ENCODE measurements around the gene PCDHGA1. TPM values are rescaled to one million over a fixed set of nuclear protein-coding genes. Genes with fewer than 3 reads are reported as not detected.

The PCDHGA1 gene
- polyA plus RNA-seq, 3 donors = not detected

DNA sequence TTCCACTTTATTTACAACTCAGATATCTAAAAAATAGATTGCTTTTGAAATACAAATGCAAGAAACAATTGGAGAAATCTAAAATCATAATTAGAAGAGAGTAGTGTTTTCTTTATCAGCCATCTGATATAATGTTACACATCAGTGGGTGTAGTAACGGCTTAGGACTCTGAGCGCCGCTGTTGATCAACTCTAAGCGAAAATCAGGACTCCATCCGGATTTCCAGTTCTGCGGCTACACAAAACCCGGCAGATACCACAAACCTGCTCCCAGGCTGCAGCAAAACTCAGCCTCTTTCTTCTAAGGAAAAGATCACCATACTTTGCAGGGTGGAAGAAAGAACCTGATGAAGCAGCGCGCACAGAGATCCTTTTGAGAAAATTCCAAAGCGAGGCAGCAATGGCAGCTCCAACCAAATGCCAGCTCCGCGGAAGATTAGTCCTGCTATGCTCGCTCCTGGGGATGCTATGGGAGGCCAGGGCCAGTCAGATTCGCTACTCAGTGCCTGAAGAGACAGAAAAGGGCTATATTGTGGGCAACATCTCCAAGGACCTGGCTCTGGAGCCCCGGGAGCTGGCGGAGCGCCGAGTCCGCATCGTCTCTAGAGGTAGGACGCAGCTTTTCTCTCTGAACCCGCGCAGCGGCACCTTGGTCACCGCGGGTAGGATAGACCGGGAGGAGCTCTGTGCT is 72.4 kb downstream of the PCDHGA1 start, which contains the start of gene PCDHGA9:
PCDHGA9 (plus strand) TSS at position 226 of the 691 bp plus-strand sequence; CDS start at position 401, 175 bp downstream.
- intact Hi-C loops (cut with micrococcal nuclease) = no loop called here
- TF ChIP-seq, protein P1, sequence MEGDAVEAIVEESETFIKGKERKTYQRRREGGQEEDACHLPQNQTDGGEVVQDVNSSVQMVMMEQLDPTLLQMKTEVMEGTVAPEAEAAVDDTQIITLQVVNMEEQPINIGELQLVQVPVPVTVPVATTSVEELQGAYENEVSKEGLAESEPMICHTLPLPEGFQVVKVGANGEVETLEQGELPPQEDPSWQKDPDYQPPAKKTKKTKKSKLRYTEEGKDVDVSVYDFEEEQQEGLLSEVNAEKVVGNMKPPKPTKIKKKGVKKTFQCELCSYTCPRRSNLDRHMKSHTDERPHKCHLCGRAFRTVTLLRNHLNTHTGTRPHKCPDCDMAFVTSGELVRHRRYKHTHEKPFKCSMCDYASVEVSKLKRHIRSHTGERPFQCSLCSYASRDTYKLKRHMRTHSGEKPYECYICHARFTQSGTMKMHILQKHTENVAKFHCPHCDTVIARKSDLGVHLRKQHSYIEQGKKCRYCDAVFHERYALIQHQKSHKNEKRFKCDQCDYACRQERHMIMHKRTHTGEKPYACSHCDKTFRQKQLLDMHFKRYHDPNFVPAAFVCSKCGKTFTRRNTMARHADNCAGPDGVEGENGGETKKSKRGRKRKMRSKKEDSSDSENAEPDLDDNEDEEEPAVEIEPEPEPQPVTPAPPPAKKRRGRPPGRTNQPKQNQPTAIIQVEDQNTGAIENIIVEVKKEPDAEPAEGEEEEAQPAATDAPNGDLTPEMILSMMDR (IDR thresholded peaks at IDR 0.05) = peak; percentile 70
- peak within 1 kb of the TSS; percentile 61 to 82 for H3K4me3 Mint-ChIP-seq
- Histone ChIP-seq H3K4me3 (replicated peaks in 1 of 3; ENCODE audit: low read depth in 2 of 3, low read length in 3 of 3) (no peak within 1 kb of the TSS), H3K27ac (ENCODE audit: low read depth in 1 of 2, low read length in 2 of 2) (no peak within 1 kb of the TSS), H4K20me1 (ENCODE audit: insufficient read depth, low read length) (no peaks in the 10 kb centered on the region), H3K4me2 (replicated peaks; ENCODE audit: extremely low read depth, low read length, poor library complexity, severe bottlenecking) (peak within 1 kb of the TSS; percentile 4), H3K9me3 (replicated peaks in 1 of 2; ENCODE audit: control insufficient read depth in 1 of 2, insufficient read depth in 1 of 2, low read length in 2 of 2) (peaks cover 35 to 67% of the 10 kb centered on the region in 2 donors), H3K9ac (ENCODE audit: insufficient read depth, low read length, poor library complexity, severe bottlenecking) (no peak within 1 kb of the TSS), H3K27me3 (ENCODE audit: control insufficient read depth in 2 of 2, insufficient read depth in 2 of 2, low read length in 2 of 2) (peaks cover 67 to 95% of the 10 kb centered on the region in 2 donors), H2AFZ (ENCODE audit: insufficient read depth, low read depth, low read length, poor library complexity, severe bottlenecking) (peak within 1 kb of the TSS; percentile 17), H3K79me2 (ENCODE audit: insufficient read depth, low read length) (no peaks in the 10 kb centered on the region), H3K36me3 (replicated peaks in 1 of 2; ENCODE audit: control insufficient read depth in 1 of 2, insufficient read depth in 2 of 2, low read length in 2 of 2) (no peaks in the 10 kb centered on the region), H3K4me1 (ENCODE audit: control insufficient read depth in 1 of 2, insufficient read depth in 2 of 2, low read length in 2 of 2) (peaks cover 0 to 3% of the 10 kb centered on the region in 2 donors)
- peaks cover 26 to 70% (median 55%) of the 10 kb centered on the region in 7 donors for H3K9me3 Mint-ChIP-seq
- H3K27me3 Mint-ChIP-seq (ENCODE audit: low read depth in 3 of 3) = peaks cover 66 to 85% (median 83%) of the 10 kb centered on the region in 3 donors
- peak in 1 of 3 donors; percentile 8 for DNase-seq
- H3K27ac Mint-ChIP-seq = peak within 1 kb of the TSS in 1 of 7 donors; percentile 24
- H3K36me3 Mint-ChIP-seq = peaks cover 10 to 11% of the 10 kb centered on the region in 2 donors
- 17% methylated on average over 25 of the region's 27 CpGs for WGBS (ENCODE audit: insufficient coverage)
- H3K4me1 Mint-ChIP-seq = peaks cover 9% of the 10 kb centered on the region

DNA sequence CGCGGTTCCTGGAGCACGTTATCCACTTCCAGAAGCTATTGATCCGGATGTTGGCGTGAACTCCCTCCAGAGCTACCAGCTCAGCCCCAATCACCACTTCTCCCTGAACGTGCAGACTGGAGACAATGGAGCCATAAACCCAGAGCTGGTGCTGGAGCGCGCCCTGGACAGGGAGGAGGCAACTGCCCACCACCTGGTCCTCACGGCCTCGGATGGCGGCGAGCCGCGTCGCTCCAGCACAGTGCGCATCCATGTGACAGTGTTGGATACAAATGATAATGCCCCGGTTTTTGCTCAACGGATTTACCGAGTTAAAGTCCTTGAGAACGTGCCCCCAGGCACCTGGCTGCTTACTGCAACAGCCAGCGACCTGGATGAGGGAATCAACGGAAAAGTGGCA is 73.1 kb downstream of the PCDHGA1 start:
- Histone ChIP-seq H3K9me3 (replicated peaks in 1 of 2; ENCODE audit: control insufficient read depth in 1 of 2, insufficient read depth in 1 of 2, low read length in 2 of 2) (peaks cover 38 to 71% of the 10 kb centered on the region in 2 donors), H3K36me3 (replicated peaks in 1 of 2; ENCODE audit: control insufficient read depth in 1 of 2, insufficient read depth in 2 of 2, low read length in 2 of 2) (no peaks in the 10 kb centered on the region), H3K4me1 (ENCODE audit: control insufficient read depth in 1 of 2, insufficient read depth in 2 of 2, low read length in 2 of 2) (peaks cover 3 to 6% of the 10 kb centered on the region in 2 donors), H3K27ac (ENCODE audit: low read depth in 1 of 2, low read length in 2 of 2) (no peak overlapping the region), H3K79me2 (ENCODE audit: insufficient read depth, low read length) (no peaks in the 10 kb centered on the region), H3K9ac (ENCODE audit: insufficient read depth, low read length, poor library complexity, severe bottlenecking) (no peak overlapping the region), H3K4me2 (replicated peaks; ENCODE audit: extremely low read depth, low read length, poor library complexity, severe bottlenecking) (no peak overlapping the region), H3K4me3 (replicated peaks in 1 of 3; ENCODE audit: low read depth in 2 of 3, low read length in 3 of 3) (no peak overlapping the region), H4K20me1 (ENCODE audit: insufficient read depth, low read length) (no peaks in the 10 kb centered on the region), H3K27me3 (ENCODE audit: control insufficient read depth in 2 of 2, insufficient read depth in 2 of 2, low read length in 2 of 2) (peaks cover 73 to 97% of the 10 kb centered on the region in 2 donors), H2AFZ (ENCODE audit: insufficient read depth, low read depth, low read length, poor library complexity, severe bottlenecking) (no peak overlapping the region)
- DNase-seq = no peak
- Mint-ChIP-seq H3K4me3 (peak overlapping the region in 1 of 2 donors; percentile 82), H3K27me3 (ENCODE audit: low read depth in 3 of 3) (peaks cover 71 to 86% (median 85%) of the 10 kb centered on the region in 3 donors), H3K27ac (peak overlapping the region in 1 of 7 donors; percentile 24), H3K4me1 (peaks cover 15% of the 10 kb centered on the region), H3K9me3 (peaks cover 31 to 74% (median 59%) of the 10 kb centered on the region in 7 donors), H3K36me3 (peaks cover 10 to 17% of the 10 kb centered on the region in 2 donors)
- 20% methylated on average over 21 of the region's 22 CpGs for WGBS (ENCODE audit: insufficient coverage)
- intact Hi-C loops (cut with micrococcal nuclease) = no loop called here
- TF ChIP-seq, protein P1 (IDR thresholded peaks at IDR 0.05) = no peak

Measured in CD14-positive monocyte (primary cell).